Suppressor macrophage treated with lipopolysaccharide for 4 hours (primary cell): ENCODE data around the gene TOP2B.

Experiments used
- DNase-seq: peaks from one replicate; pipeline ENCODE4 v3.0.0-alpha.2; 2020

Gene TOP2B, protein sequence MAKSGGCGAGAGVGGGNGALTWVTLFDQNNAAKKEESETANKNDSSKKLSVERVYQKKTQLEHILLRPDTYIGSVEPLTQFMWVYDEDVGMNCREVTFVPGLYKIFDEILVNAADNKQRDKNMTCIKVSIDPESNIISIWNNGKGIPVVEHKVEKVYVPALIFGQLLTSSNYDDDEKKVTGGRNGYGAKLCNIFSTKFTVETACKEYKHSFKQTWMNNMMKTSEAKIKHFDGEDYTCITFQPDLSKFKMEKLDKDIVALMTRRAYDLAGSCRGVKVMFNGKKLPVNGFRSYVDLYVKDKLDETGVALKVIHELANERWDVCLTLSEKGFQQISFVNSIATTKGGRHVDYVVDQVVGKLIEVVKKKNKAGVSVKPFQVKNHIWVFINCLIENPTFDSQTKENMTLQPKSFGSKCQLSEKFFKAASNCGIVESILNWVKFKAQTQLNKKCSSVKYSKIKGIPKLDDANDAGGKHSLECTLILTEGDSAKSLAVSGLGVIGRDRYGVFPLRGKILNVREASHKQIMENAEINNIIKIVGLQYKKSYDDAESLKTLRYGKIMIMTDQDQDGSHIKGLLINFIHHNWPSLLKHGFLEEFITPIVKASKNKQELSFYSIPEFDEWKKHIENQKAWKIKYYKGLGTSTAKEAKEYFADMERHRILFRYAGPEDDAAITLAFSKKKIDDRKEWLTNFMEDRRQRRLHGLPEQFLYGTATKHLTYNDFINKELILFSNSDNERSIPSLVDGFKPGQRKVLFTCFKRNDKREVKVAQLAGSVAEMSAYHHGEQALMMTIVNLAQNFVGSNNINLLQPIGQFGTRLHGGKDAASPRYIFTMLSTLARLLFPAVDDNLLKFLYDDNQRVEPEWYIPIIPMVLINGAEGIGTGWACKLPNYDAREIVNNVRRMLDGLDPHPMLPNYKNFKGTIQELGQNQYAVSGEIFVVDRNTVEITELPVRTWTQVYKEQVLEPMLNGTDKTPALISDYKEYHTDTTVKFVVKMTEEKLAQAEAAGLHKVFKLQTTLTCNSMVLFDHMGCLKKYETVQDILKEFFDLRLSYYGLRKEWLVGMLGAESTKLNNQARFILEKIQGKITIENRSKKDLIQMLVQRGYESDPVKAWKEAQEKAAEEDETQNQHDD (N-terminal part only)

DNA sequence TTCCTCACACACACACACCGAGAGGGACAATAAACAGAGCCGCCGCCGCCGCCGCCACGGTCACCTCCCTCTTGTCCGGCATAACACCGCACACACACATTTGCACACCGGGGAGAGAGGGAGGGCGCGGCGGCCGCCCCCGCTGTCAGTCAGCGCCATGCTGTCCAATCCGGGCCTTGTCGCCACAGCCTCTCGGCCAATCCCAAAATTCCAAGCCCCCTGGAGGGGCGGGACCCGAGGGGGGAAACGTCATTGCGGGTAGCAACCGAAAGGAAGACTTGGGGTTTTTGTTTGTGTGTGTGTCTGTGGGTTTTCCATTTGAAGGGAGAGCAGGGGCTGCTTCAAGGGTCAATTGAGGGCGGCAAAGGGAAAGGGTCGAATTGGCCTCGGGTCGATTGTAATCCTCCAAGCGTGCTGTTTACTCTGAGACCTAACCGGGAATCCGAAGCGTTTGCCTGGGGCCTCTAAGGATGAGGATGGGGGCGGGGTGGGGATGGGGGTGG is at the start of gene TOP2B:
TSS of gene TOP2B (minus strand) at position 96 of the 503 bp plus-strand sequence. CDS start 610 bp downstream, outside the sequence.
- DNase-seq, result peak; percentile 97

DNA sequence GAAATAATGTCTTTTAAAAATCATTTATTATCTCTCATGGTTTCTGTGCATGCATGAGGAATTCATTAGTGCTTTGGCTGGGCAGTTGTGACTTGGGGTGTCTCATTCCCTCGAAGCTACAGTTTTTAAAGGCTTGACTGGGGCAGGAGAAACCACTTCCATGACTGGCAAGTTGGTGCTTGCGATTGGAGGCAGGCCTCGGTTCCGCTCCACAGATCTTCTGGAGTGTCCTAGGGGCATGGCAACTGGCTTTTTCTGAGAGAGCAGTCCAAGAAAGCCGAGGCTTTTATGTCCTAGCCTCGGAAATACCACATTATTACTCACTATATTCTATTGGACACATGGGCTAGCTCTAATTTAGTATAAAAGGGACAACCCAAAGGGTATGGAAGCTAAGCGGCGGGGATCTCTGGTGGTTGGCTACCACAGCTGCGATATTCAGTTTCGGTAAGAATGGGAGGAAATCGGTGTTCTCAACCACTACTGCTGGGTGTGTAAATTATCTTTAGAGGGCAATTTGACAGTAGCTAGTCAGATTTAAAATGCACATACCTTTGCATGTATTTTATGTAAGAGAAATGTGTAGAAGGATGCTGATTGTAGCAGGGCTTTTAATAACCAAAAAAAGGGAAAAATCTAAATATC is 48.8 kb upstream of the TOP2B start:
- DNase-seq, result no peak

DNA sequence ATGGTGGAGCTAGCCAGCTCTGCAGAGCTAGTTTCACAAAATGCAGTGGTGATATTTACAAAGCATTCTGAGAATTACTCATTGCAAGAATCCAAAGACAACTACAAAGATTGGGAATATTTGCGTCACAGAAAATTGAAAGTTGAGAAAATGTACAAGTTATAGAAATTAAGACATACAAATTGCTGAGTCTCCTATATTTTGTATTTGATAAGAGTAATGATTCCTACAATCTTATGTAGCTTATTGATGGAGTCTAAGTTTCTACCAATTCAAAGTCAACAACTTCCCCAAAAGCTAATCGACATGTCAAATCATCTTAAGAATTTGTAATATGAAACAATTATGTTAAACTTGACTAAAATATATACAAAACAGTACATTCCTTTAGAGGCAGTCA is 46.4 kb upstream of the TOP2B start:
- no peak for DNase-seq

DNA sequence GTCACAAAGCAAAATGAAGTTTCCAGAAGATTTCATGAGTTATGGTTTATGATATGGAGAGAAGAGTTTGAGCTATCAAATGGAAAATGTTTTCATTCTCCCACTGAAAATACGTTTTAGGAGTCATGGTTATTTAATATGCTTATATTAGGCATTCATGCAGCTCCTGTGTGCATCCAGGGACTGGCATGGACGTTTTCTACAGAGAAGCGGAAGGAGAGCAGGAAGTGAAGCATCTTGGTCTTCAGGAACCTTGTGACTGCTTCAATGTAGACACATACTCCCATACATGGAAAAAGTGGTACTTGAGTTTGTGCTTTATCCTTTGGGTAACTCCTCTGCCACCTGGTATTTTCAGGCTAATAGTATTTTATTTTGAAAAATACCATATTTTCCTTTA is 43.3 kb upstream of the TOP2B start:
- no peak for DNase-seq

DNA sequence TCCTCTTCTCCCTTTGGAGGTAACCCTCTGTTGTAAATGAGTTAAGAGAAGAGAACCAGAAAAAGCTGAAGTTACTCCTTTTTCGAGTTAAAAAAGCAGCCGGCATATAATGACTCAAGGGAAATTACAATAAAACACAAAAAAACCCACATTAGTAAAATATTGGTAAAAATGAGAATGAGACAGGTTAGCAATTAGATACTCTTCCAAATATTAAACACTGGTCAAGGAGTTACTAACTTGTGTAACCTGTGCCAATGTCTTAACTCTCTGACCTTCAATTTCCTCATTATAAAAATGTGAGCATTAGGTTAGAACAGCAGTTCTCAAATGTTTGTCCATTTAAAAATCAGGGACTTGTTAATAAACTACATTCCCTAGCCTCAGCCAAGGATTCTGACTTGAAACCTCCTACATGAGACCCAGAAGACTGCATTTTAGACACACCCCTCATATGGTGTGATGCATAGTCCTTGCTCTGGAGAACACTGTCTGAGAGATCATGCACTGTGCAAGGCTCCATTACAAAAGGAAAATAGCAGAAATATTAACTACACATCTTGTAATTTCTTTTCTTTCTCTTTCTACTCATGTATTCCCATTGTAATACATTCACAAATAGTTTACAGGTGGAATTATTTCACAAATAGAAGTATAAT is 42.7 kb upstream of the TOP2B start:
- DNase-seq, result no peak

DNA sequence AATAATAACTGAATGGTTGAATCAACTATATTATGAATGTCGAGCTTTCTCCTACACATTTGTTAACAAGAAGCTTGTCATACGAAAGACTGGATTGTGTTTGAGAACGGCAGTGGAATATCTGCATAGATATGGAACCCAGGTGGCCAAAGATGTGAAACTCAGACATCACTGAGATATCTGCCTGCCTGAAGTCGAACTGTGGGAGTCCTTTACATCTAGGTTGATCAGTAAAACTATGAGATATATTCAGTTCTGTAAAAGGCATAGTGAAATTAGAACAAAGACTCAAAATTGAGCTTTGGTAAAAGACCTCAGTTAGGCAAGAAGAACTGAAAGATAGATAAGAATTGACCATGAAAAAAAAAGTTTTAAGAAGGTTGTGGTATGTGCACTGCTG is 41.5 kb upstream of the TOP2B start:
- no peak for DNase-seq

DNA sequence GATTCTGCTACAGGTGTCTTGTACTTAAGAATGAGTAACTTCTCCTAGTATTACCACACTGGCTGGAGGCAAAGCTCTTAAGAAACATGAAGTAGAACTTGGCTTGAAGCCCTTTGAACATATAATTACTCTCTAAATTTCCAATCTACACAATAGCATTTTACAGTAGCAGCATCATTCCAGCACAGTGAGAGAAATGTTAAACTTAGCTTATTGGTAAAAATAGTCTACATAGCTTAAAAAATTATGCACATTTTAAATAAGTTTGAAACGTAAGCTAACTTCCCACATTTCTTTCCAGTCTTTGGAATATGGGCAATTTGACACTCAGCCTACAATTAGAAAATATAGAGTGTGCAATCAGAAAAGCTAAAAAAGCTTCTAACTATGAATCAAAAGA is 32.8 kb upstream of the TOP2B start:
- DNase-seq, result no peak

DNA sequence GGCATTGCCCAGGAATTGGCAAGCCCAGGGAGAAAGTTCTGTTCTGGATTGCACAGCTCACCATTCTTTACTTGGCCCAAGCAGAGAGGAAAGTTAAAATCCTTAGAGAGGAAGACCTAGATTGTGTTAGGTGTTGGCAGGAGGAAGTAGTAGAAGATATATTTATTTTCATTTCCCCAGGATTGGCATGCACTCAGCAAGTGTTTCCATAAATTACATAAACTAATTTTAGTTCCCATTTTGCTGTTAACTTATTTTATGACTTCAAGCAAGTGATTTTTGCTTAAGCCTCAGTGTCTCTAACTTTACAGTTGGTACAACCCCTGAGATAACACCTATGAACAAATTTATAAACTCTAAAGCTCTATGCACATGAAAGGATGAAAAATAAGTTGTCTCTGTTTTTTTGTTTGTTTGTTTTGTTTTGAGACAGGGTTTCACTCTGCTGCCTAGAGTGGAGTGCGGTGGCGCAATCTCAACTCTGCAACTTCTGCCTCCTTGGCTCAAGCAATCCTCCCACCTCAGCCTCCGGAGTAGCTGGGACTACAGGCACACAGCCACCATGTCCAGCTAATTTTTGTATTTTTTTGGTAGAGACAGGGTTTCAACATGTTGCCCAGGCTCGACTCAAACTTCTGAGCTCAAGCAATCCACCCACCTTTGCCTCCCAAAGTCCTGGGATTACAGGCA is 31.2 kb upstream of the TOP2B start:
- peak; percentile 54 for DNase-seq

DNA sequence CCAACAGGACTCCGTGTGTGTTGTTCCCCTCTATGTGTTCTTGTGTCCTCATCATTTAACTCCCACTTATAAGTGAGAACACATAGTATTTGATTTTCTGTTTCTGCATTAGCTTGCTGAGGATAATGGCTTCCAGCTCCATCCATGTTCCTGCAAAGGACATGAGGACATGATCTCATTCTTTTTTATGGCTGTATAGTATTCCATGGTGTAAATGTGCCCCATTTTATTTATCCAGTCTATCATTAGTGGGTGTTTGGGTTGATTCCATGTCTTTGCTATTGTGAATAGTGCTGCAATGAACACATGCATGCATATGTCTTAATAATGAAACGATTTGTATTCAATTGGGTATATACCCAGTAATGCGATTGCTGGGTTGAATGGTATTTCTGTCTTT is 28.5 kb upstream of the TOP2B start:
- DNase-seq, result no peak

DNA sequence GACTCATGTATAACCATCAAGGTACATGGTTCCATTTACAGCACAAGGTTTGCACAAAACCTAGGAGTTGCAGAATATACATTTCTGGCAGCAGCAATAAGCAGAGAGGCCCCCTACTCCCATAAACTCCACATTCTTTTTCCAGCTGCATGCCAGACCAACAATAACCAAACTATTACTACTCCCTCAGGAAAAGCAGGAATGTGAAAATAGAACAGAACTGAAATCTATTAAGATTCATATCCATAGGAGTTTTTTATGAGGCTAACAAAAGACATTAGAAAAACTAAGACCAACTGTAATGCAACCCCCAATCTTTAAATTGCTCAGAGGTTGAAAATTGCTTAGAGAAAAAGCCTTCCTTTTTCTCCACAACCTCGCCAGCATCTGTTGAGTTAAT is 27.6 kb upstream of the TOP2B start:
- no peak for DNase-seq

DNA sequence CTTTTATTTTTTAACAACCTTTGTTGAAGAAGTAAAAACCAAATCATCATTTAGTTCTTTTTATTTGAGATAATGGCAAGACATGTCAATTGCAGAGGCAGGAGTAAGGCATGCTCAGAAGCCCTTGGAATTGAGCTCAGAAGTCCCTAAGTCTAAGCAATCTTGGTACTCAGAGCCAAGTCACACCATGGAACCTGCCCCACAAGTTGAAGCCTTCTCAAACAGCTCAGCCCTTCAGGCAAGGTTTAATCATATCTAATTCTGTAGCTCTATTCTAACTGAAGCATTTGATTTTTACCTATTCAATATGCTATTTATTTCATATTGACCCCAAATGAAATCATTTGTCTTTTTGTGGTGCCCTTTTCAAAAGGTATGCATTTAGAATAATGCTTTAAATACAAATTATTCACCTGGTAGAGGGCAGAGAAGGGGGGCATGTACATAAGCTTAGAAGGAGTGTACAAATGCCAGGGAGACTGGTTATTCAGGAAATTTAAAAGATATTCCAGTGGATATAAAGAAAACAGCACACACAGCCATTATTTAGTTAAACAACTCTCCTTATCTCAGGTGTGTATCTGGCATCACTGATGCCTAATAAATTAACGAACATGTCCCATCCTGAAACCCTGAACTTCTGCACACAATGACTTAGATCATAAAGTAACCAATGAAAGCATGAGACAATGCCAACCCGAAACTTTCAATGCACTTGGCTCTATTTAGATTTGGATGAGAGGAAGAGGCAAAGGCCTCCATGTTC is 26.2 kb upstream of the TOP2B start:
- no peak for DNase-seq

DNA sequence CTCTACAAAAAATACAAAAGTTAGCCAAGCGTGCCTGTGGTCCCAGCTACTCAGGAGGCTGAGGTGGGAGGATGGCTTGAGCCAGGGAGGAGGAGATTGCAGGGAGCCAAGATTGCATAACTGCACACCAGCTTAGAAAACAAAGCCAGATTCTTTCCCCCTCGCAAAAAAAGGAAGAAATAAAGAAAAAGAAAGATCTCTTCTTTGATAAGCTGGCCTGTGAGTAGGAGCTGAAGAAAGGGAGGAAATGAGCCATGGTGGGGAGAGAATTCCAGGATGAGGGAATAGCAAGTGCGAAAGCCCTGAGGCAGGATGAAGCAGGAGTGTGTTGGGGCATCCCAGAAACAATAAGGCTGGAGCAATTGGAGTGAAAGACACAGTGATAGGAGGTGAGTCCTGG is 24.5 kb upstream of the TOP2B start:
- DNase-seq, result no peak

DNA sequence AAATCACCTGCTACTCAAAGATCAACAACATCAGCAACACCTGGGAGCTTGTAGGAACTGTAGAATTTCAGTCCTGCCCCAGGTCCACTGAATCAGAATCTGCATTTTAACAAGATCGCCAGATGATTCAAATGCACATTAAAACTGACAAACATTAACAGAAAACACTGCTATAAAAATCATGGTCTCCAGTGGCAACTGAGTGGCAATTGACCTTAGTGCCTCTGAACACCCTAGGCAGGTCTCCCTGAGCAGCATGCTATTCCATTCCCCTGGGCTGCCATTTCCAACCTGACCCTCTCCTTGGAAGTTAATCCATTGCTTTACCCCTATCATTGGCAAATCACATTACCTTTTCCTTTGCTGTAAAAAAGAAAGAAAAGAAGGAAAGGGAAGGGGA is 23.0 kb upstream of the TOP2B start:
- DNase-seq, result no peak

DNA sequence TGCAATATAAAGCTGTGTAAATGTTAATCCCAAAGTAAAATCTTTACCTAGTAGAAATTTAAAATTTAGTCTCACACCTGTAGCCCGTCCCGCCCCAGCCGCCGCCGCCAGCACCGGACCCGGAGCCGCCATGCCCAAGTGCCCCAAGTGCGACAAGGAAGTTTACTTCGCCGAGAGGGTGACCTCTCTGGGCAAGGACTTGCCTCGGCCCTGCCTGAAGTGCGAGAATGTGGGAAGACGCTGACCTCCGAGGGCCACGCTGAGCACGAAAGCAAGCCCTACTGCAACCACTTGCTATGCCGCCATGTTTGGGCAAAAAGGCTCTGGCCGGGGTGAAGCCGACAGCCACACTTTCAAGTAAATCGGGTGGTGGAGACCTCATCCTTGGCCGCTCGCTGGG is 22.1 kb upstream of the TOP2B start:
- DNase-seq, result no peak

DNA sequence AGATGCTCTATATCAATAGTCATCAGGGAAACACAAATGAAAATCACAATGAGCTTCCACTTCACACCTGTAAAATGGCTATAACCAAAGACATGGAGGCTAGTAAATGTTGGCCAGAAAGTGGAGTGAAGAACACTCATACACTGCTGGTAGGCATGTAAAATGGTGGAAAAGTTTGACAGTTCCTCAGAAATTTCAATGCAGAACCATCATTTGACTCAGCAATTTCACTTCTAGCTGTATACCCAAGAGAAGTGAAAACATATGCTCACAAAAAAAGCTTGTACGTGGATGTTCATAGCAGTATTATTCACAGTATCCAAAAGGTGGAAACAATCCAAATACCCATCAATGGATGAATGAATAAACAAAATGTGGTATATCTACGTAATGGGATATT is 19.2 kb upstream of the TOP2B start:
- DNase-seq, result no peak

DNA sequence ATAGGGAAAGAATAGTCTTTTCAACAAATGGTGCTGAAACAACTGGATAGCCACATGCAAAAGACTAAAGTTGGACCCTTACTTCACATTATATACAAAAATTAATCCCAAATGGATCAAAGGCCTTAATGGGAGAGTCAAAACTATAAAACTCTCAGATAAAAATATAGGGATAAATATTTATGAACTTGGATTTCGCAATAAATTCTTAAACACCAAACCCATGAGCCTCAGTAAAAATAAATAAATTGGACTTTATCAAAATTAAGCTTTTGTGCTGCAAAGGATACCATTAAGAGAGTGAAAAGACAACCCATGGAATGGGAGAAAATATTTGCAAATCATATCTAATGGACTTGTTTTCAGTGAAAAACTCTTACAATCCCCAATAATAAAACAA is 18.7 kb upstream of the TOP2B start:
- no peak for DNase-seq

DNA sequence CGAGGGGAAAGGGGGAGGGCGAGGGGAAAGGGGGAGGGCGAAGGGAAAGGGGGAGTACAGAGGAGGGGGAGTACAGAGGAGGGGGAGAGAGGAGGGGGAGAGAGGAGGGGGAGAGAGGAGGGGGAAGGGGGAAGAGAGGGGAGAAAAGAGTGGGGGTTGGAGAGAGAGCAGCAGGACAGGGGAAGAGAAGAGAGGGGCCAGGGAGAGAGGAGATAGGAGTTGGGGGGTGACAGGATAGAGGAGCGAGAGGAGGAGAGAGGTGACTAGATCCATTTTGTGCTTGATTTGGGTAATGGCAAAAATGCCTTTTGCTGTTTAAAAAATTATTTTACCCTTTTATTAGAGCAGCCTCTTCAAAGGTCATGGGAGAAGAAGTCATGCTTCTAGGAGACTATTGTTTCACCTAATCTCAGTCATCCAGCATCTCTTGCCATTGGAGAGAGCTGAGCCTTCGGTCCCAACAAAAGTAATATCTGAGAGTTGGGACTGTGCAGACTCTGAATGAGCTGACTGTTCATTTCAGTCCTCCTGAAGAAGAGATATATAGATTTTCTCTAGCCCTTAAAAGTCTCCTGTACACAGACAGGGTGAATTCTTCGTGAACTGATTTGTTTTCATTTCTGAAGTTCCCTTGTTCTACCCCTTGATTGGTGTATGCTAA is 15.1 kb upstream of the TOP2B start:
- no peak for DNase-seq

DNA sequence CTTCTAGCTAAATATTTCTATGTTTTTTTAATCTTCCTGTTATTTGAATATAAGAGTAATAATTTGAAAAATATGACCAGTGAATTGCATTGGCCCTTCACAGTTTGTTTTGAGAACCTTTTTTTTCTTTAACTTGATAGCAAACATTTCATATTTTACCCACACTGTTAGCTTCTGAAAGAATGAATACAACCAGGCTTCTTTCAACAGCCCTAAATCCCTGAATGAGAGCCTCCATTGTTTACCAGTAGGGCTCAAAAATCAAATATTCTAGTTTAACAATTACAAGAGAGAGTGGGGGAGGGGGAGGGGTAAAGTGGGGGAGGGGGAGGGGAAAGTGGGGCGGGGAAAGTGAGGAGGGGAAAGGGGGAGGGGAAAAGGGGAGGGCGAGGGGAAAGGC is 14.5 kb upstream of the TOP2B start:
- DNase-seq, result no peak

DNA sequence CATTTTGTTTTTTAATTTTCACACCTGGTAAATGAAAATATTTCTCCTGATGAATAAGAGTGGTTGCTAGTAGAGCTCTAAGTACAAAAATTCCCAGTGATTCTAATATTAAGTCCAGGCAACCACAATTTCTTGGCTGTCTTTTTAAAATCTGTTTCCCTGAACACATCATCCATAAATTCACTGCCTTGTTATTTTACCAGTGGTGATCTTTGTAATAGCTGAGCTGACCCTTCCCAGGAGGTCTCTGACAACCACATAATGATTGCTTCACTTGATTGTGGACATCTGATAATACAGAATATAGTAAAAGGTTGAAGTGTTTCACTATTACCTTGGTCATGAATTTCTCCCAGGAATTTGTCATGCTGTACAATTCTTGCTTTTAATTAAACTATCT is 13.9 kb upstream of the TOP2B start:
- DNase-seq, result no peak

DNA sequence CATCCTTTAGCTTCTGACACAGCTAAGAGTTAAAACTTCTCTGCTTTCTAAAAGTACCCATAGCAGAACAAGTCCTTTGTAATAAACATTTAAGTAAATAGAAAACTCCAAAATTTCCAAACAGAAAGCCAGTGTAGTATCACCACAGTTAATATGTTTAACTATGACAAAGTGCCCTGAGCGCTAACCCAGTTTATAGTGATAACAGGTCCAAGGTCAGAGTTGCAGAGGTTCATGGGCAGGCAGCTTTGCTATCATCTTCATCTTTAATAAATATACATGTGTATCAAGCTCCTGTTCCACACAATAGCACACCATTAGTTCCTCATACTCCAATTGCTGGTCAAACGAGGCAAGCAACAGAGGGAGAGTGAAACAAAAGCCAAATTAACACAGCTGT is 12.4 kb upstream of the TOP2B start:
- DNase-seq, result no peak
